Panc1 (cell line): ENCODE data around the gene KIAA1671.

Experiments
- POLR2AphosphoS5 ChIP-seq: IDR thresholded peaks from 2 replicates; pipeline ENCODE4 v1.6.1; 2012; ENCODE audit warnings: mild to moderate bottlenecking, low read depth, low read length, moderate library complexity
- SIN3A ChIP-seq: IDR thresholded peaks from 2 replicates; pipeline ENCODE4 v1.6.1; 2012; ENCODE audit warnings: low read depth, mild to moderate bottlenecking, low read length, moderate library complexity, borderline replicate concordance; ENCODE audit not compliant: insufficient read depth
- TCF7L2 ChIP-seq: IDR thresholded peaks from 2 replicates; pipeline ENCODE4 v1.6.1; 2011; ENCODE audit warnings: mild to moderate bottlenecking, low read depth, low read length, inconsistent platforms
- TF ChIP-seq, protein P1 (sequence below): fragments of 450-650 bp; IDR thresholded peaks from 2 replicates; pipeline ENCODE4 v1.5.1; 2017; ENCODE audit warnings: mild to moderate bottlenecking
- TF ChIP-seq, protein P2 (sequence below), 2 experiments: IDR thresholded peaks; 2 replicates each; pipeline ENCODE4 v1.6.1; 2011 to 2012; ENCODE audit warnings: low read depth in 2 of 2, control low read depth in 1 of 2, low read length in 1 of 2, mild to moderate bottlenecking in 1 of 2, moderate library complexity in 1 of 2; ENCODE audit not compliant: insufficient read depth in 1 of 2

DNA sequence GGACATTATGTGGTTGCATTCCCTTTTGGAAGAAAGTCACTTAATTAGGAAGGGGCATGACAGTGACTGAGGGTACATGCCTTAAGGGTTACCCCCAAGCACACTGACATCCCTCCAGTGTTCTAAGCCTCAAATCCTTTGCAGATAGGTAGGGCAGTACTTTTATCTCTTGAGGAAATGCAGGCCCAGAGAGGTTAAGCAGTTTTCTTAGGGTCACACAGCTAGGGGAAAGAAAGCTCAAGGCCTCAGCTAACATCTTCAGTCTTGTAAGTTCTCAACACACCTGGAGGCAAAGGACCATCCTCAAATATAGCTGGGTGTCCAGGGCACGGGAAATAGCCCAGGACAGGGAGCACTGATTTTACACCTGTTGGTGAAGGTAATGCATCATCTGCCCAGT is 31.6 kb downstream of the KIAA1671 start:
- TF ChIP-seq, protein P1, sequence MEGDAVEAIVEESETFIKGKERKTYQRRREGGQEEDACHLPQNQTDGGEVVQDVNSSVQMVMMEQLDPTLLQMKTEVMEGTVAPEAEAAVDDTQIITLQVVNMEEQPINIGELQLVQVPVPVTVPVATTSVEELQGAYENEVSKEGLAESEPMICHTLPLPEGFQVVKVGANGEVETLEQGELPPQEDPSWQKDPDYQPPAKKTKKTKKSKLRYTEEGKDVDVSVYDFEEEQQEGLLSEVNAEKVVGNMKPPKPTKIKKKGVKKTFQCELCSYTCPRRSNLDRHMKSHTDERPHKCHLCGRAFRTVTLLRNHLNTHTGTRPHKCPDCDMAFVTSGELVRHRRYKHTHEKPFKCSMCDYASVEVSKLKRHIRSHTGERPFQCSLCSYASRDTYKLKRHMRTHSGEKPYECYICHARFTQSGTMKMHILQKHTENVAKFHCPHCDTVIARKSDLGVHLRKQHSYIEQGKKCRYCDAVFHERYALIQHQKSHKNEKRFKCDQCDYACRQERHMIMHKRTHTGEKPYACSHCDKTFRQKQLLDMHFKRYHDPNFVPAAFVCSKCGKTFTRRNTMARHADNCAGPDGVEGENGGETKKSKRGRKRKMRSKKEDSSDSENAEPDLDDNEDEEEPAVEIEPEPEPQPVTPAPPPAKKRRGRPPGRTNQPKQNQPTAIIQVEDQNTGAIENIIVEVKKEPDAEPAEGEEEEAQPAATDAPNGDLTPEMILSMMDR, result no peak
- TF ChIP-seq POLR2AphosphoS5 (no peak), SIN3A (no peak), TCF7L2 (no peak)
- TF ChIP-seq, protein P2, sequence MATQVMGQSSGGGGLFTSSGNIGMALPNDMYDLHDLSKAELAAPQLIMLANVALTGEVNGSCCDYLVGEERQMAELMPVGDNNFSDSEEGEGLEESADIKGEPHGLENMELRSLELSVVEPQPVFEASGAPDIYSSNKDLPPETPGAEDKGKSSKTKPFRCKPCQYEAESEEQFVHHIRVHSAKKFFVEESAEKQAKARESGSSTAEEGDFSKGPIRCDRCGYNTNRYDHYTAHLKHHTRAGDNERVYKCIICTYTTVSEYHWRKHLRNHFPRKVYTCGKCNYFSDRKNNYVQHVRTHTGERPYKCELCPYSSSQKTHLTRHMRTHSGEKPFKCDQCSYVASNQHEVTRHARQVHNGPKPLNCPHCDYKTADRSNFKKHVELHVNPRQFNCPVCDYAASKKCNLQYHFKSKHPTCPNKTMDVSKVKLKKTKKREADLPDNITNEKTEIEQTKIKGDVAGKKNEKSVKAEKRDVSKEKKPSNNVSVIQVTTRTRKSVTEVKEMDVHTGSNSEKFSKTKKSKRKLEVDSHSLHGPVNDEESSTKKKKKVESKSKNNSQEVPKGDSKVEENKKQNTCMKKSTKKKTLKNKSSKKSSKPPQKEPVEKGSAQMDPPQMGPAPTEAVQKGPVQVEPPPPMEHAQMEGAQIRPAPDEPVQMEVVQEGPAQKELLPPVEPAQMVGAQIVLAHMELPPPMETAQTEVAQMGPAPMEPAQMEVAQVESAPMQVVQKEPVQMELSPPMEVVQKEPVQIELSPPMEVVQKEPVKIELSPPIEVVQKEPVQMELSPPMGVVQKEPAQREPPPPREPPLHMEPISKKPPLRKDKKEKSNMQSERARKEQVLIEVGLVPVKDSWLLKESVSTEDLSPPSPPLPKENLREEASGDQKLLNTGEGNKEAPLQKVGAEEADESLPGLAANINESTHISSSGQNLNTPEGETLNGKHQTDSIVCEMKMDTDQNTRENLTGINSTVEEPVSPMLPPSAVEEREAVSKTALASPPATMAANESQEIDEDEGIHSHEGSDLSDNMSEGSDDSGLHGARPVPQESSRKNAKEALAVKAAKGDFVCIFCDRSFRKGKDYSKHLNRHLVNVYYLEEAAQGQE (IDR thresholded peaks at IDR 0.05; ENCODE audit: insufficient read depth in 1 of 2, low read depth in 2 of 2, low read length in 1 of 2), result no peak
